Activated T-cell treated with anti-CD3 and anti-CD28 coated beads for 48 hours (primary cell): ENCODE results near the gene PFKFB3.
A peak's percentile ranks its signal among the peaks of the same experiment; 100 is the strongest.
"Not testable (repeated sequence)": the region's sequence is repeated elsewhere in the genome, so short reads cannot be mapped to it uniquely, and the experiment has no call there.

ENCODE experiments used
- DNase-seq: peaks from one replicate; pipeline ENCODE4 v3.0.0-alpha.2; 2020; ENCODE audit warnings: low read depth

The PFKFB3 gene

DNA sequence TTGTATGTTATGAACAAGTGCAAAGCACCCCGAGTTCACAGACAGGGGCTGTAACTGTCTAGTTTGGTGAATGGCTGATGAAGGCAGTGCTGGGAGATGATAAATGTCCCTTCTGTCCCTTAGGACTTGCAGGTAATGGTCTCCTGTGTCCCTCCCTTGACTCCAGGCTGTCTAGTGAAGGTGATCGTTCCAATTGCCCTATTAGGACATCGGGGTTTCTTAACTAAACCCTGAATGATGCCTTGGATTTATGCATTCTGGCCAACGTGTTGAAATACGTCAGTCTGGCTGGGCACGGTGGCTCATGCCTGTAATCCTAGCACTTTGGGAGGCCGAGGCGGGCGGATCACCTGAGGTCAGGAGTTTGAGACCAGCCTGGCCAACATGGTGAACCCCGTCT, 69.4 kb downstream of the PFKFB3 start:
- DNase-seq = no peak

DNA sequence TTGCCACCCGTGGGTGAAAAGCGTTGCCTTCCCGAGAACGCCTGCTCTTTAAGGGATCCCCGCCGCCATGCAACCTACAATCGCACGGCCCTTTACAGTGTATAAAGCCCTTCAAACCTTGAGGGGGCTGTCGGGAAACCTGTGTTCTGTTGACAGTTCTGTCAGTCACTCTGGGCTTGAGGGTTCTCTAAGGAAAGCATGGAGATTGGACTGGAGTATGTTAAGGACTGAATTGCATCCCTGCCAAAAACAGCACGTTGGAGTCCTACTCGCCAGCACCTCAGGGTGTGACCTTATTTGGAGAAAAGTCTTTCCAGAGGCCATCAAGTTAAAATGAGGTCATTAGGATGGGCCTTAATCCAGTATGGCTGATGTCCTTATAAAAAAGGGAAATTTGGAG, 70.6 kb downstream of the PFKFB3 start:
- no peak for DNase-seq

DNA sequence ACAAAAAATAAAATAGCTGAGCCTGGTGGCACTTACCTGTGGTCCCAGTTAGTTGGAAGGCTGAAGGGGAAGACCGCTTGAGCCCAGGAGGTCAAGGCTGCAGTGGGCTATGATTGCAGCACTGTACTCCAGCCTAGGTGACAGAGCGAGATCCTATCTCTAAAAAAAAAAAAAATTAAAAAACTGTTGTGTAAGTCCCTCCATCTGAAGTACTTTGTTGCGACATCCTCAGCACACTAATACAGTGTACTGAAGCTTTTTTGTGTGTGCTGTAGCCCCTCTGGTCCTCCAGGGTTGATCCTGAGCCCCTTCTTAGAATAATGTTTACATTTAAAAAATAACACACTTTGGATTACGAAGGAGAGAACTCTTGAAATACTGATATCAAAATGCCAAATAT, 71.3 kb downstream of the PFKFB3 start:
- DNase-seq = no peak

DNA sequence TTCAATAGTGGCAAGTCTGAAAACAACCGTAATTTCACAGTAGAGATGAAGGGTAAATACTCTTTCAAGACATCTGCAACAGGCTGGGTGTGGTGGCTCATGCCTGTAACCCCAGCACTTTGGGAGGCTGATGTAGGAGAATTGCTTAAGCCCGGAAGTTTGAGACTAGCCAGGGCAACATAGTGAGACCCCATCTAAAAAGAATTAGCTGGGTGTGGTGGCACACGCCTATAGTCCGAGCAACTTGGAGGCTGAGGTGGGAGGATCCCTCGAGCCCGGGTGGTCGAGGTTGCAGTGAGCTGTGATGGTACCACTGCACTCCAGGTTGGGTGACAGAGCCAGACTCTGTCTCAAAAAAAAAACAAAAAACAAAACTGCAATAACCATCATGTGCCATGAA, 71.8 kb downstream of the PFKFB3 start:
- DNase-seq = no peak

DNA sequence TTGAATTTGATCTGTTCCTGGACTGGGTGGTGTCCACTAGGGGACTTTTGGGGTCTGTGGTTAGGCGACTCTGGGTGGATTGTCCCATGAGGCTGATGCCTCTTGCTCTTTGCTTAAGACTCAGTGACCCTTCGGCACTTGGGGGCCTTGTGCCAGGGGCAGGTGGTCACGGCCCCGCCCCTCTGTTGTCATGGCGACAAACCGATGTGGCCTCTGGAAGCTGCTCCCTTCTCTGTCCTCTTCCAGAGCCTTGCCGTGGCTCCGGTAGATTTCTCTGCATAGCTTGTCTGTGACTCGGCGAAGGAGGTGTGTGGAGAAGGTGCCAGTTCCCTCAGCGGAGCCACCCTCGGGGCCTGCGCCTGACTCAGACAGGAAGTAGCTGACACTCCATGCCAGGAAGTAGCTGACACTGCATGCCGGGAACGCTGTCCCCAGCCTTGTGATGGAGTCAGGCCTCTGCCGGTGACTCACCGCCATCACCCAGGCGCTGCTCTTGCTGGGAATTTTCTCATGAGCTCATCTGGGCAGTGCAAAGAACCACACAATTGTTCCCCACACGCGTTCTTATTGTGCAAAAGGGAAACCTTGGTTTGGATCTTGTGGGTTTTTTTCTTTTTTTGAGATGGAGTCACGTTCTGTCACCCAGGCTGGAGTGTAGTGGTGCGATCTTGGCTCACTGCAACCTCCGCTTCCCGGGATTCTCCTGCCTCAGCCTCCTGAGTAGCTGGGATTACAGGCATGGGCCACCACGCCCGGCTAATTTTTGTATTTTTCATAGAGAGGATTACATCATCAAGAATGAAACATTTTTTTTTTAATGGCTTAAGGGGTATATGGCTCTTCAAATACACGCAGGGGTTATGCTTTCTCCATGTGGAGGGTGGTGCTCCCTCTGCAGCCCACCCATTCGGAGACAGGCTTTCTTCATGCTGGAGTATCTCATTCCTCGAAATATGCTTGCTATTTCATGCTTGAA, 72.6 kb downstream of the PFKFB3 start:
- peak; percentile 88 for DNase-seq

DNA sequence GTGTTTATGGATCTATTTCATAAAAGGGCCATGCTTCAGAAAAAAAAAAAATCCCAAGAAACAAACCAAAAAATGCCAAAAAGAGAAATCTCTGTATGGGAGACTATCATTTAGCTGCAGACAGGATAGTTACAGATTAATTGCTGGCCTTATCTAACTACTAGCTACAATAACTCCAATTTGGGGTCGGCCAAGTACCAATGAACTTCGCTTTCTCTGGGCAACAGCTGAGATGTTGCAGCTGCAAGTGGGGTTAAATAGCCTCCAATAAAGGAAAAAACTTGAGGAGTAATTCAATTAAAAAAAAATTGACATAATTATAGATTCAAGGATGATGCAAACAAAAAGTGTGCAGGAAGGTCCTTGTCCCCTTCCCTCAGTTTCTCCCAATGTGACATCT, 73.6 kb downstream of the PFKFB3 start:
- DNase-seq = no peak

DNA sequence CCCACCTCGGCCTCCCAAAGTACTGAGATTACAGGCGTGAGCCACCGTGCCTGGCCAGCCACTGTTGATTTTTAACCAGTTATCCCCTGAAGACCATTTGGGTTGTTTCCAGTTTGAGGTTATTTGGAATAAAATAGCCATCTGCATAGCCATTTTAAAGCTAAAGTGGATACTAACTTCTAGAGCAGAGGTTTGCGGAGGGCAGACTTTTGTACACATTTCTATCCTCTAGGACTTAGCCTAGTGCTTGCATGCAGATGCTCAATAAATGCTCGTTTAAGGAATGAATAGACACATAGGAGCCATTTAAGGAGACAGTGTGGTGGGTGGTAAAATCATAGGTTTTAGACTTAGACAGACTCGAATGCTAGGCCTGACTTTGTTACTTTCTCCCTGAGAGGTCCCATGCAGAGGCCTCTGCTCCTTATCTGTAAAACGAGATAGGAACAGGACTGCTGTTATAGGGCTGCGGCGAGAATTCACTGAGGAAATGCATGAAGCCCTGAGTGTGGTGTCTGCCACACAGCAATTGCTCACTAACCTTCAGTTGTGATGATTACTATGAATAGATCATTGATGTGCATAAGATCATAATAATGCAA, 75.9 kb downstream of the PFKFB3 start:
- no peak for DNase-seq

DNA sequence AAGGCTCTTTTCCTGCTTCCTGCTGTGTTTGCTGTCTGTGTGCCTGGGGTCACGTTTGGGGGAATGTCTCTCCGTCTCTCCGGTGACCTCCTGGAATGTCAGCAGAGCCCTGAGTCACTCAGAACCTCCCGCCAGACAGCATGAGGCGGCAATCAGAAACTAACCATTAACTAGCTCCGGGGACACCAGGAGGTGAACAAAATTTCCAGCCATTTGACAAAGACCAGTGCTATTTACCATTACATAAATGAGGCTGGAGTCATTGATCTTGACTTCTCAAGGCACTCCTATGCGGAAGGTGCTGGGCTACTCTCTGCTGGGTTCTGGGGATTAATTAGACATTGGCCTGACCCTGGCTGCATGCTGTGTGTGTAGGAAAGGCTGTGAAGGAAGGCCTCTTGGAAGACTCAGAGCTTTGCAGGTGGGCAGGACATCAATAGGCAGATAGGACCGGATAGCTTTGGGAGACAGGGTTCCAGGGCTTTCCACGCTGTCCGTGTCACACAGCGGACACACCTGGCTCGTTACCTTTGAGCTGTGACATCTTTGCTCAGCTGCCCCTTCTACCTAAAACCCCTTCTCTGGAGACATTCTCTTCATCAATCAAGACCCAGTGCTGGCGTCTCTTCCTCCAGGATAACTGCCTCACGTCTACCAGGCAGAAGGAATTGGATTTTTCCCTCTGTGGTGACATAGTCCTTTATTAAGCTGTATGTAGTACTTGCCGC, 77.0 kb downstream of the PFKFB3 start:
- DNase-seq = no peak

DNA sequence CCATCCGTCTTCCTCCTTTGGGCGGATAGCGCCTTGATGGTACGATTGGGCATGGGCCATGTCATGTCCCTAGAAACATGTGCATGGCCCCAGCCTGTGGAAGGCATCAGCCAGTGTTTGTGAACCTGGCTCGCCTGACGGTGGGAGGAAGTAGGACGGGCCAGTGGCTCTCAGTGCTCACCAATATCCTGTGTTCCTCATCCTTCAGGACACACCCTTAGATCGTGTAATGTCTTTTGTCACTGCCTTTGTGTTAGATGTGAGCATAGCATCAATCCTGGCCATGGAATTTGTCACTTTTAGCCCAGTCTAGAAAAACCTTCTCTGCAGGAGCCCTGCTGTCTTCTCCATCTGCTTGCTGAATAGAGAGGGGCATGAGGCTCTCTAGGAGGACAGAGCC, 77.6 kb downstream of the PFKFB3 start:
- DNase-seq = no peak

DNA sequence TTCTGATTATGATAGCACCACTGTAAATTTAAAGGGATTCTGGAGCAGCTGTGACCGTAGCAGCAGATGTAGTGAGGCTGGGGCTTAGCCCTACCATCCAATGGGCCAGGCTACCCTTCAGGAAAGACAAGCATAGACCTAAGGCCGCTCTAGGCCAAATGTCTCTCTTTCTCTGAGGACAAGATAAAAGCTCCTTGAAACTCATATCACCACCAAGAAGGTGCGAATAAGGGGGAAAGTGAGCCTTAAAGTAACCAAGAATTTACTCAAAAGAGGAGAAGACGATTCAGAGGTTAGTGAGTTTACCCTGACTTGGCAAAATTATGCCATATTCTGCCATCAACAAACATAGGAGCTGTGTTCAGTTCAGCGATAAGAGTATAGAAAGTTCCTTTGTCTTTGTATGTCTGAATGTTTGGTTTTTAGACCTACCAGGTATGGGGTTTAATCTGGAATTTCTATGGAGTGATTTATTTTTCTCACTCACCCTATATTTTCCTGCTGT, 79.8 kb downstream of the PFKFB3 start:
- no peak for DNase-seq

DNA sequence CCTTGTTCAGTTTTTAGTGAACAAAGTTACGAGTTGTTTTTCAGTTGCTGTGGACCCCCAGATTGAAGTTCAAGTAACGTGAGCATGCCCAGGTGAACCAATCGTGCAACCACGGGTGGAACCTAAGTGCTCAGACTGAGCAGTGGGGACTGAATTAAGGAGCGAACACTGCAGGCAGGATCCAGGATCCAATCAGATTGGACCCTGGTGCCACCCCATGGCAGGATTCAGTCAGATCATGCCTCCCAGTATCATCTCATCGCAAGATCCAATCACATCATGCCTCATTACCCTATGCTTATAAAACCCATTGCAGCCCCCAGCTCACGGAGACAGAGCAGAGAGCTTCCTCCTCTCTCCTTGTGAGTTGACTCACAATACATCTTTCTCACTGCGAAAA, 80.9 kb downstream of the PFKFB3 start:
- DNase-seq = no peak

DNA sequence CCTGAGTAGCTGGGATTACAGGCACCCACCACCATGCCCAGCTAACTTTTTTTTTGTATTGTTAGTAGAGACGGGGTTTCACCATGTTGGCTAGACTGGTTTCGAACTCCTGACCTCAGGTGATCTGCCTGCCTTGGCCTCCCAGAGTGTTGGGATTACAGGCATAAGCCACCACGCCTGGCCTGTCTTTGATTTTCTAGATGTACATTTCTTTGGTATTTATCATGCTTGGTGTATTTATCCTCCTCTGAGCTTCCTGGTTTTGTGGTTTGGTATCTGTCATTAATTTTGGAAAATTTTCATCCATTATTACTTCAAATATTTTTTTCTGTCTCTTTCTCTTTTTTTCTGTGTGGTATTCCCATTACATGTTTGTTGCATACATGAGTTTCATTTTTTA, 87.9 kb downstream of the PFKFB3 start:
- not testable (repeated sequence) for DNase-seq

DNA sequence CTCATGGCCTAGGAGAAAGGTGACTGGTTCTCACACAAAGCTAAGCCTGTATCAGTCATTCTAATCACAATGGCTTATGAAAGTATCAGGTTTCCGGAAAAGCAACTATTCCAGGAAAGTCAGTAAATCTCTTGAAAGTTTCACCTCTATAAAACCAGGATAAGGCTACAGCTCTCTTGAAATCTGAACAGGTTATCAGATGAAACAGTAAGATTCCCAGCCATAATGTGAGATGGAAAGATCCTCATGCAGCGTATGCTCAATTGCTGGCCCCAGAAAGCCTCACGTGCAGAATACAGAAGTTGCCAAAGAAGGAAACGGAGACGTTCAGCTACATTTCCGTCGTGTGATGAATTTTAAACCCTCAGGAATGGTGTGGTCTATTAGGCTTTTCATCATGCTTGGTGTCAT, 90.0 kb downstream of the PFKFB3 start:
- DNase-seq = no peak

DNA sequence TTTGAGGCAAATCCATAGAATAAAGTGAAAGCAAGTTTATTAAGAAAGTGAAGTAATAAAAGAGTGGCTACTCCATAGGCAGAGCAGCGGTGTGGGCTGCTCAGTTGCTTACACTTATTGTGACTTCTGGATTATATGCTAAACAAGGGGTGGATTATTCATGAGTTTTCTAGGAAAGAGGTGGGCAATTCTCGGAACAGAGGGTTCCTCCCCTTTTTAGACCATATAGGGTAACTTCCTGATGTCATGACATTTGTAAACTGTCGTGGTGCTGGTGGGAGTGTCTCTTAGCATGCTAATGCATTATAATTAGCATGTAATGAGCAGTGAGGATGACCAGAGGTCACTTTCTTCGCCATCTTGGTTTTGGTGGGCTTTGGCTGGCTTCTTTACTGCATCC, 93.7 kb downstream of the PFKFB3 start:
- not testable (repeated sequence) for DNase-seq

DNA sequence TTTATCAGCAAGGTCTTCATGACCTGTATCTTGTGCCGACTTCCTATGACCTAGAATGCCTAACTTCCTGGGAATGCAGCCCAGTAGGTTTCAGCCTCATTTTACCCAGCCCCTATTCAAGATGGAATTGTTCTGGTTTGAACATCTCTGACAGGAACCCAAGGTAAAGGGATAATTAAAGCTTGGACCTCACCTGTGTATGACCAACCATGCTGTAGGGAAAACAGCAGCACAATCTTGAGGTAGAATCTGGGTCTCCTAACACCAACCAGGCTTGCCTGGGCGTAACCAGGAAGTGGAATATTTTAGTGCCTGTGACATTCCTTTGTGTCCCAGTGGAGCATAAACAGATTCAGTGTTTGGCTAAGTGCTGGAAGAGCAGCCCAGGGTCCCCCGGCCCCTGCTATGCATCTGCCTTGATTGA, 94.1 kb downstream of the PFKFB3 start:
- no peak for DNase-seq

DNA sequence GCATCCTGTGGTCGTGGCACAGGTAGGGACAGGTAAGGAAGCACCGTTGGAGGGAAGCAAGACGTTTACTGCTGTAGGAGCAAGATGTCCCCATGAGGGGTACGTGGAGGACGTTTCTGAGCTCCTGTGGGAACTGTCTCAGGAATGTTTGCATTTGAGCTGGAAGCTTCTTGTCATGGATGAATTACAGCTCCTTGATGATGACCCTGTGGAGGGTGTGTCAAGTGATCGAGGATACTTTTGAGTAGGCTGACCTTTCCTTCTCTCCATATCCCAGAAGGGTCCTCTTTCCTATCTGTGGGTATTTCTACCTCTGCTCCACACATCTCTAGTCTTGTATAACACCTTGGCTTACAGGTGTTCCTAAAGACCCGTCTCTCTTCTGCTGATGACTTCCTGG, 94.8 kb downstream of the PFKFB3 start:
- no peak for DNase-seq

DNA sequence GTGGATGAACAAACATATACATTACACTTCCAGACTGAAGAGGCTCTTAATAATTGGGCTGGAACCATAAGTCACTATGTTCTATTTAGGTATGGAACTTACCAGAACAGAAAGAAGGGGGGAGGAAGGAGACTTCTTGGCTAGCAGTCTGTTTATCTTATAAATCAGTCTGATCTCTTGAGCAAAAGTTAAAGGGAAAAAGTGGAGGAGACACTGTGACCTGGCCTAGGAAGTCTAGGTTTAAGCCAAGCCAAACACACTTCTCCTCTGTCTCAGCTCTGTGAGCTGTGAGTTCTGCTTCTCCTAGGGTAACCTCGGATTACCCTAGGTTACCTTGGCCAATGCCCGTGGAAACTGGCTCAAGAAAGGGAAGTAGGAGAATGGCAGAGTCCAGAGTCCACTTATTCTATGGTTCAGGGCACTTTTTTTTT, 95.2 kb downstream of the PFKFB3 start:
- DNase-seq = no peak

DNA sequence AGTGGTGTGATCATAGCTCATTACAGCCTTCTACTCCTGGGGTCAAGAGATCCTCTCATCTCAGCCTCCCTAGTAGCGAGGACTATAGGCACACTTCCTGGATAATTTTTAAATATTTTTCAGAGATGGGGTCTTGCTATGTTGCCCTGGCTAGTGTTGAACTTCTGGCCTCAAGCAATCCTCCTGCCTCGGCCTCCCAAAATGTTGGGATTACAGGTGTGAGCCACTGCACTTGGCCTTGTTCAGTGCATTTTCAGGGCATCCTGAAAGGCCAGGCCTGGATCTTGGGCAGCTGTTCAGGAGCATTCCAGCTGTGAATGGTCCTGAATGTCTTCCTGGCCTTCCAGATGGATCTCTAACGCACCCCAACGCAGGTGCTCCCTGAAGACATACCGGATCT, 95.7 kb downstream of the PFKFB3 start:
- no peak for DNase-seq

DNA sequence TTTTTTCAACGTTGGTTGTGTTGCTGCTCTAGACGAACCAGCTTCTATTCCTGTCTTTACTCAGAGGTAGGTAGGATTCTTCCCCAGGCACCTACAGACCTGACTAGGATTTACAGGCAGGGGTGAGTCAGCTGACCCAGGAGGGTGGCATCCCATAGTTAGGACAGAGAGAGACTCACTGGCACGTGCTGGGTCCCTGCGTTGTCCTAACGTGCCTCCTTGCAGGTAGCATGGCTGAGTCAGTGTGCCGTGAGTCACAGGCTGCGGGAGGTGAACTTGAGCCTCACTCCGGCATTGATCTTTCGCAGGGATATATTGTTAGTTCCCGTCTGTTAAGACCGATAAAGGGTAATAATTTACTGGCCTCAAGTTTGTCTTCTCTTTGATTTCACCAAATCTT, 96.5 kb downstream of the PFKFB3 start:
- DNase-seq = no peak

DNA sequence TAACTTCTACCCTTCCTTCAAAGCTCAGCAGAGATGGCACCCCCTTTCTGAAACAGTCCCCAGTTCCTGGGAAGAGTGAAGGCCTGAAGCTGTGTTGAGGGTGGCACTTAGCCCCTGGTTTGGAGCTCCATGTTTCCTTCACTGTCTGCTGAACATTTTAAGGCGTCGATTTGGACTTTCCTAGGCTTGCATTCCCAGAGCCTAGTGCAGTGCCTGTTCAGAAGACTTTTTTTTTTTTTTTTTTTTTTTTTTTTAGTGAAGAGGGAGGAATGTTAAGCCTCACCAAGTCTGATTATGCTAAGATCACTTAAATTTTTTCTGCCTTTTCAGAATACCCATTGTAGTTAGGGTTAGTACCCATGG, 97.0 kb downstream of the PFKFB3 start:
- no peak for DNase-seq

DNA sequence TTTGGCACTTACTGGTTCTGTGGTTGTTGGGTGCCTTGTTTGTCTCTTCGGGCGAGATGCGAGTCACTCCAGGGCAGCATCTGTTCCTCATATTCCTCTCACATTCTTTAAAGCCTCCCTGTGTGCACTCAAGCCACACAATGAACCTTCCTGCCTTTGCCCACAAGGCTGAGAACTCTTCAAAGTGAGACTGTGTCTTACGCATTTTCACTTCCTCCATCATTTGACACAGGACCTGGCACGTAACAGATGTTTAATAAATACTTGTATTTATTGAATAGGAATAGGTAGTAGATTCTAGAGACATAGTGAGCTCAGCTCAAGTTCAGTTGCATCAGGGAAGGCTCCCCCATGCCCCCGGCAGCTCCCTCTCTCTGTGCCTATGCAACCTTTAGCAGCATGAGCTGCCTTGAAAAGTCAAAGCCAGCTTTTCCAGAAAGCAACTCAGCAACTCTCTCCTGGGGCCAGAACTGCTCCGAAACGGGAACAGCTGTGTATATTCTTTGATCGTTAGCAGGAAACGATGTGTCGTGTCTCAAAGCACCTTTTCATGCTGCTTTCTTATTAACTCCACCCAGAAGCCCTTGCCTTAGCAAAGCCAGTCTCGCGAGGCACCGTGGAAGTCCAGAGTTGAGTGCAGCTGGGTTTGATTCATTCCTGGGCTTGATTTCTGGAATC, 97.5 kb downstream of the PFKFB3 start:
- DNase-seq = no peak

DNA sequence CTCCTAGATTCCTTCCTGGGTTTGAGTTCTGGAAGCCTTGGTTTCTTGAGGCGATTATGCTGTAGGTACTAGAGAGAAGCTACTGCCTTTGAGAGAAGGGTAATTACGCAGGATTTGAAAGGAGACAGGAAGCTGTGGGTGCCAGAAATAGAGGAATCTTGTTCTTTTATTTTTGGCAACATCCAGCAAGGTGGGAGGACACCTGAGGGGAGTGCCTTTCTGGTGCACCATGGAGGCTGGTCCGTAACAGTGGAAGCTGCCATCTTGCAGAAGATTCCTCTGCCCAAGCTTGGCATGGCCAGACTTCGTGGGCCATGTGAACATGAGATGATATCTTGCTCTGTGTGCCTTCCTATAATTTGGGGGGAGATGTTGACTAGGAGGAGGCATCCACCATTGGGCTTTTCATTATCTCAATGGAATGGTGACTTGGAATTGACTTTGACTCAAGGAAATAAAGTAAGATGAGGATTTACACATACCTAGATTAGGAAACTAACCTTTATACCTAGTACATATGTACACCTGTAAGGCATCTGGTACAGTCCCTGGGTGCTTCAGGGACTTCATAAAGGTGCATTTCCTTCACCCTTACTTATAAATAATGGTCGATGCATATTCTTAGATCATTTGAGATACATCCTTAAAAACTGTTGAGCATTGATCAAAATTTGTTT, 98.2 kb downstream of the PFKFB3 start:
- DNase-seq = no peak
